Measurements from ENCODE around the gene C2orf72.
A peak's percentile ranks its signal among the peaks of the same experiment; 100 is the strongest.

GRCh38 chr2:231052494-231053451 lies 15.4 kb downstream of the C2orf72 start:
- peak; percentile 67 to 94 (median 82) for TF ChIP-seq CTCF (IDR thresholded peaks at IDR 0.05)
- TF ChIP-seq EP300 (IDR thresholded peaks at IDR 0.05), result no peak
- no peak for TF ChIP-seq POLR2A (IDR thresholded peaks at IDR 0.05)

All from sigmoid colon (tissue), 4 donors.